Cerebellar cortex (tissue), 1 donor: ENCODE results near the gene PKP3.
"Not testable (repeated sequence)": the region's sequence is repeated elsewhere in the genome, so short reads cannot be mapped to it uniquely, and the experiment has no call there.

Experiments used
- DNase-seq: peaks from one replicate; pipeline ENCODE4 v3.0.0-alpha.2; 2015; ENCODE audit warnings: low spot score

PKP3 gene

GRCh38 chr11:425301-425700, 31.3 kb downstream of the PKP3 start:
- DNase-seq, result no peak

GRCh38 chr11:426851-427250, 32.8 kb downstream of the PKP3 start:
- DNase-seq, result no peak

- DNase-seq, result no peak
Observed at GRCh38 chr11:428295-428694, 34.3 kb downstream of the PKP3 start.

- no peak for DNase-seq
Observed at GRCh38 chr11:429391-429790, 35.4 kb downstream of the PKP3 start.

- DNase-seq, result no peak
Observed at GRCh38 chr11:429931-430456, 36.0 kb downstream of the PKP3 start.

GRCh38 chr11:431921-432320, 37.9 kb downstream of the PKP3 start:
- no peak for DNase-seq

DNA sequence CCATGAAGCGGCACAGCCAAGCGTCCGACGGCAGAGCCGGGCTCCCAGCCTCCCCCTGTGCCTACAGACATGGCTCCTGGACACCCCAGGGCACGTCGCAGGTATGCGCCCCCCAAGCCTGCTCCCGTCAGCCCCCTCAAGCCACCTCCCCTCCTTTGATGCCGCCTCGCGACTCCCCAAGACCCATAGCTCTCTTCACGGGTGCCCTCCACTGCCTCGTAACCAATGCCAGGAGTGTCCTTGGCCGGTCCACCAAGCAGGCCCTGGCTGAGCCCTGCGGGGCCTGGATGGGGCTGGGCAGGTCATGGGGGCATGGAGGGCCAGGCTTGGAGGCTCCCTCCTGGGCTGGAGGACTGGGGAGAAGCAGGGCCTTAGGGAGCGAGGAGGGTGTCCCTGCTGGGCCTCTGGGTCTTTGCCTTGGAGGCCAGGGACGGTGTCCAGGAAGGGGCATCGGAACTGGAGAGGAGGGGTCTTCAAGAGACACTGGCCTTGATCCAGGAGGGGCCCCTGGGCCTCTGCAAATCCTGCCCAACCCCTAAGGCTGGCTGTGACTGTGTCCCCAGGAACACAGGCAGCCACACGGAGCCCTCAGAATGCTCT, 38.6 kb downstream of the PKP3 start:
- no peak for DNase-seq

- no peak for DNase-seq
Observed at GRCh38 chr11:433111-433510, 39.1 kb downstream of the PKP3 start.

GRCh38 chr11:433641-434040, 39.6 kb downstream of the PKP3 start:
- no peak for DNase-seq

DNA sequence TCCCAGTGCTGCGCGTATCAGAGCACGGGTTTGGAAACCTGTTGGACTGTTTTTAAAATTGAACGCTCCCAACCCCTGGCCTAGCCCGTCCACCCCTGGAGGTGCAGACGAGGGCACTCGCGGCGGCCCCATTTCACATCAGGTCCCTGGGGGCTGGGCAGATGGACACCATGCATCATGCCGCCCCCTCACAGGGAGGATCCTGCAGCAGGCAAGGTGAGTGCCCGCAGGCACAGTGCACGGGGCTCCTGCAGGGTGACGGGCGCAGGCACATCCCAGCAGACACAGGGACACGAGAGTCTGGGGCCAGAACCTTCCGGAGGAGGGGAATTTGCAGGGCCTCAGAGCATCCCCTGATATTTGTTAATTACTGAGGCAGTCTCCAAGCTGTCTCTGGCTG, 40.5 kb downstream of the PKP3 start:
- no peak for DNase-seq

DNA sequence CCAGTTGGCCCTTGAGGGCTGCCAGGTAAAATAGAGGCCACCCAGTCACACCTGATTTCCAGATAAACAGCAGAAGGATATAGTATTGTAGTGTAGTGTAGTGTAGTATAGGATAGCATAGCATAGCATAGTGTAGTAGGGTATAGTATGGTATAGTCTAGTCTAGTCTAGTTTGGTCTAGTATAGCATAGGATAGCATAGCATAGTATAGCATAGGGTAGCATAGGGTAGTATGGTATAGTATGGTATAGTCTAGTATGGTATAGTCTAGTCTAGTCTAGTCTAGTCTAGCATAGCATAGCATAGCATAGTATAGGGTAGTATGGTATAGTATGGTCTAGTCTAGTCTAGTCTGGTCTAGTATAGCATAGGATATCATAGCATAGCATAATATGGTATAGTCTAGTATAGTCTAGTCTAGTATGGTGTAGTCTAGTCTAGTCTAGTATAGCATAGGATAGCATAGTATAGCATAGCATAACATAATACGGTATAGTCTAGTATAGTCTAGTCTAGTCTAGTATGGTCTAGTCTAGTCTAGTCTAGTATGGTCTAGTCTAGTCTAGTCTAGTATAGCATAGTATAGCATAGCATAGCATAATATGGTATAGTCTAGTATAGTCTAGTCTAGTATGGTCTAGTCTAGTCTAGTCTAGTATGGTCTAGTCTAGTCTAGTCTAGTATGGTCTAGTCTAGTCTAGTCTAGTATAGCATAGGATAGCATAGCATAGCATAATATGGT, 41.2 kb downstream of the PKP3 start:
- DNase-seq, result not testable (repeated sequence)

GRCh38 chr11:437228-437870, 43.3 kb downstream of the PKP3 start:
- DNase-seq, result no peak

DNA sequence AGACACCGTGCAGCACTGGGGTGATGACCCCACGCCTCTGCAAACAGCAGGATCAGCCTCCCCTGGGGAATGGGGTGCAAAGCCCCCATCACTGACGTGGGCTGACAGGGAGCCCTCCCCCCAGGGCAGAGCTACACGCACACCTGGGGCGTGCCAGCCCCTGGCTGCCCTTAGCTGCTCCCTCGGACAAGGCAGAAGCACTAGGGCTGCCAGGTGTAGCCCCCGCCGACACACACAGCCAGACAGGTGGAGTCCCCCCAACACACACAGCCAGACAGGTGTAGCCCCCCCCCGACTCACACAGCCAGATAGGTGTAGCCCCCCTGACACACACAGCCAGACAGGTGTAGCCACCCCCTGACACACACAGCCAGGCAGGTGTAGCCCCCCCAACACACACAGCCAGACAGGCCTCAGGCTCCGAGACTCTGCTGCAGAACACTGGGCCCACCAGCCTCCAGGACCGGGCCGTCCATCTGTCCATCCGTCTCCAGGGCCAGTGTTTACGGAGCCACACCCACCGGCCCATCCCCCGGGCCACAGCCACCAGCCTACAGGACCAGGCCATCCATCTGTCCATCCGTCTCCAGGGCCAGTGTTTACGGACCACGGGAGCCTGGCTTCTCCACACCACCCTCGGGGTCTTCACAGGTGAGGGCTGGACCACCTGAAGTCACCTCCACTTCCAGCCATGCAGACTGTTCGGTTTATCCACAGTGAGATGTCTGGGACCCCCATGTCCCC, 44.3 kb downstream of the PKP3 start:
- DNase-seq, result no peak

DNA sequence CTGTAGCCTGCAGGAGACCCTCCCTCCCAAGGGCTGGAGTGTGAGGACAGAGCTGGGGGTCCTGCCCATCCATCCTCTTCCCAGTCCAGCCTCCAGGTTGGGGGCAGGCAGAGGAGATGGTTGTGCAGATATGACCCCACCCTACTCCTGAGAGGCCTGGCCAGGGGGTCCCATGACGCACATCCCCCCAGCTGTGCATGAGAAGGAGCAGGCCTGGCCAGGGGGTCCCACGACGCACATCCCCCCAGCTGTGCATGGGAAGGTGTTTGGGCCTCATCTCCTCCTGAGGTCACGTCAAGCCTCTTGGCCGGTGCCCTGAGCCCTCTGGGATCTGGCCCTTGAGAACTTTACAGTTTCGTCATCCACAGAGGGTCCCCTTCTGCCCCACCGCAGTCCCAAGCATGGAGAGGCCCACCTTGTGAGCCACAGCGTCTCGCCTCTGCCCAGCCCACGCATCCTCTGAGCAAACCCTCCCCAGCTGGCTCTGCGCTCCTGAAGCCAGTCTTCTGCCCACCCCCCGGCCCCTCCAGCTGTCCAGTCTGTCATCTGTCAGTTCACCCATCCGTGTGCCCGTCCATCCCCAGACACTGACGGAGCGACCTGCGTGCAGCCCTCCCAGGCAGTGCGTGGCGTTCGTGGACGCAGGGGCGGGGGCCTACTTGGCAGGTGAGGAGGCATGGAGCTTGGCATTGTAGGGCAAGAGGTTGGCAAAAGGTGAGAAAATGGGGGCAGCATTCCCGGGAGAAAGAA, 45.5 kb downstream of the PKP3 start:
- no peak for DNase-seq

- DNase-seq, result no peak
Observed at GRCh38 chr11:440065-441042, 46.3 kb downstream of the PKP3 start.

- DNase-seq, result no peak
Observed at GRCh38 chr11:441043-441417, 47.0 kb downstream of the PKP3 start.

DNA sequence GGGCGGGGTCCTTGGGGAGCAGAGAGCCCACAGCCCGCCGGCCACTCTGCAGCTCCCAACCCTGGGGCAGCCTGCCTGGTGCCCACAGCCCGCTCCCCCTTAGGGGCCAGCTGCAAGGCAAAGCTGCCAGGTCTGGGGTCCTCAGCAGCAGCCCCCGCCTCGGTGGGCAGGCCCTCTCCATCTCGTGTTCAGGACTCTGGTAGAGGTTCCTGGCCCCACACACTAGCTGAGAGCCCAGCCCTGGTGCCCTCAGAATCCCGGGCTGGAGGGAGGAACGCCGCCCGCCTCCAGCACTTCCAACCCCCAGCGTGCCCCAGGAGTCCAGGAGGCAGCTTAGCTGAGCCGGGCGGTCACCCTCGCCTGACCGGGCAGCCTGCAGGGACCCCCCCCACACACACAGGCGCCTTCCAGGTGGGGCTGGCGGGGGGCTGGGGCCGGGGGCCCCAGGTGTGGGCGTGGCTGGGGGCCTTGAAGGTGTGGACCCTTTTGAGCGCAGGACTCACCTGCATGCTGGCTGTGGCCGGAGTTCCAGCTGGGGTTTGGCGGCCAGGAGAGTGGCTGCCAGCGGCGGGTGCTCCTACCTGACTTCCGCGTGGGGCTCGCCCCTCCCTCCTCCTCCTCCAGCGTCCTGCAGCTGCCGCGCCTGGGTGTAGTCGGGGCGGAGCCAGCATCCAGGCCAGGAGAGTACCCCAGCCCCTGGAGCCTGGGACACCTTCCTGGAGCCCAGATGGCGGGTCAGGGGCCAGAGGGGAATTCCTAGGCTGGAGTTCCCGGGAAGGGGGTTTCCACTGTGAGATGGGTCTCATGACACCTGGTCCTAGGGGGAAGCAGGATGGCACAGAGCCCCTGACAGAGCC, 47.6 kb downstream of the PKP3 start, which contains the start of gene ANO9:
ANO9 (minus strand) TSS at position 594 of the 857 bp plus-strand sequence; CDS start at position 509, 85 bp downstream.
- DNase-seq, result no peak

GRCh38 chr11:442611-443081, 48.6 kb downstream of the PKP3 start:
- DNase-seq, result no peak

DNA sequence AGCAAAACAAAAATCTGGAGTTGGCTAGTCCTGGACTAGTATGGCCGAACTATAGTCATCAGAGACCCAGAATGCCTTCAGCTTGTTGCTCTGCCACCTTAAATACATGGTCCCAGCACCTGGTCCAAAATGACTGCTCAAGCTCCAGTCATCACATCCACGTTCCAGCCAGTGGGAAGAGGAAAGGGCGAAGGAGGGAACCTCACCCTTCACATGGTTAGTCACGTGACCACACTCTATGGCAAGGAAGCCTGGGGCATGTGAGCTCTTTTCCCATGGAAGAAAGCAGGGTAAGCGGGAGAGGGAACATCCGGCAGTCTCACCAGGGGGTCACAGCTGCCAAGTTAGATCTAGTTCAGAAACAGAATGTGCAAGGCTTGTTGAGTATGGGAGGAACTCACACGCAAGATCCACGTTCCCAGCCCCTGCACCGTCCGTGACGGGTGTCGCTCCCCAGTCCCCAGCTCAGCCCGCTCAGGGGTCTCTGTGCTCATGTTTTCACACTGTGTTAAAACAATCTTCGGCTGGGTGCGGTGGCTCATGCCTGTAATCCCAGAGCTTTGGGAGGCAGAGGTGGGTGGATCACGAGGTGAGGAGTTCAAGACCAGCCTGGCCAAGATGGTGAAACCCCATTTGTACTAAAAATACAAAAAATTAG, 49.7 kb downstream of the PKP3 start:
- no peak for DNase-seq
